GM12891 (cell line): ENCODE results near the gene MYO7A.

ENCODE experiments used
- POLR2A ChIP-seq: IDR thresholded peaks from 2 replicates; pipeline ENCODE4 v1.6.1; 2011; ENCODE audit warnings: low read depth, low read length, control low read depth
- POLR2AphosphoS5 ChIP-seq: IDR thresholded peaks from 2 replicates; pipeline ENCODE4 v1.6.1; 2011; ENCODE audit warnings: low read depth, low read length, control low read depth
- TAF1 ChIP-seq: IDR thresholded peaks from 2 replicates; pipeline ENCODE4 v1.6.1; 2011; ENCODE audit warnings: low read depth, low read length, control low read depth

DNA sequence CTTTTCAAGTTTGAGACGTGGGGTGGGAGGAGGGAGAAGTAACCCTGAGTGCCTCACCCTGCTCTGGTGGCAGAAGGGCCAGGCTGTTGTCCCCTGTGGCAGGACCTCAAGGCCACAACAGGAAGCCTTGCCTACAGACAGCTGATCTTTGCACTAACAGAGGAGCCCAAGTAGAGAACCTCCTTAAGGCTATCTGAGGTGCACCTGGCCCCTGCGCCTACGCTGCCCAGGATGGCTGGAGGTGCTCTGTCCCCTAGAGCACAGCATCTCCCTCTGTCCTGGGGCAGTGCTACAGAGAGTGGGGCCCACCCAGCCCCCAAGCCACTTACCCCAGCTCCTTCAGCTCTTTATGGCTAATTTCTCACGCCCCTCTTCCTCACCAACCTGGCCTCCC, 27.0 kb downstream of the MYO7A start:
- TF ChIP-seq POLR2A (no peak), POLR2AphosphoS5 (no peak), TAF1 (no peak)
